ENCODE results near the gene C19orf47. TPM values are rescaled to one million over a fixed set of nuclear protein-coding genes. Genes with fewer than 3 reads are reported as not detected.

The C19orf47 gene
- total RNA-seq, 2 donors from 2014 or later, result 20.8 to 27.3 TPM

- TF ChIP-seq CTCF (IDR thresholded peaks at IDR 0.05), result no peak
- no peak for TF ChIP-seq POLR2A (IDR thresholded peaks at IDR 0.05)
- H3K4me3 ChIP-seq, result no peak overlapping the region
- no peak for DNase-seq (ENCODE audit: low spot score)
- peak overlapping the region; percentile 28 to 43 for H3K27ac ChIP-seq
- H3K4me1 ChIP-seq (replicated peaks), result peaks cover 25% of the 10 kb centered on the region
- intact Hi-C loops (cut with DNase I), result no loop called here
- 67% methylated on average over 13 of the region's 17 CpGs for WGBS
- H3K36me3 ChIP-seq, result no peaks in the 10 kb centered on the region
- no peaks in the 10 kb centered on the region for H3K9me3 ChIP-seq
- H3K27me3 ChIP-seq (replicated peaks; ENCODE audit: insufficient read depth), result no peaks in the 10 kb centered on the region
Measured at GRCh38 chr19:40279761-40280607, 68.2 kb downstream of the C19orf47 start.

DNA sequence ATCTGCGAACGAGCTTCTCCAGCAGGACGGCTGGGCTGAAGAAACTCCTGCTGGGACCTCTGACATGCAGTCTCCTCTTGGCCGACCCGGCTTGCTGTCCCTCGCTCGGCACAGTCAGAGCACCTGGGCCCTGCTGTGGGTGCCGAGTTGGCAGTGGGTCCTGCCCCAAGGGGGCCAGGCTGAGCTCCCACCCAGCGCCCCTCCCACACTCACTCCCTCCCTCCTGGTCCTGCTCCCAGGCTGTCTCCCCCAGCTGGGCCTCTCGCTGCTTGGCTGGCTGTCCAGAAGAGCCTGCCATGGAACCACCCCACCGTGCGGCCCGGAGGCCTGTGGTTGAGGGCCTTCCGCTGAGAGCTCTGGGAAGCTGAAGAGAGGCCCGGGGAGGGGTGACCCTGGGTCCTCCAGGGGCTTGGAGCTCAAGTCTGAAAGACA lies 69.1 kb downstream of the C19orf47 start:
- H3K27ac ChIP-seq, result peak overlapping the region; percentile 28 to 36
- peaks cover 32% of the 10 kb centered on the region for H3K4me1 ChIP-seq (replicated peaks)
- H3K36me3 ChIP-seq, result no peaks in the 10 kb centered on the region
- DNase-seq (ENCODE audit: low spot score), result no peak
- no peaks in the 10 kb centered on the region for H3K27me3 ChIP-seq (replicated peaks; ENCODE audit: insufficient read depth)
- whole genome bisulfite sequencing, result 10% methylated on average over 14 of the region's 15 CpGs
- TF ChIP-seq POLR2A (IDR thresholded peaks at IDR 0.05) (no peak), CTCF (IDR thresholded peaks at IDR 0.05) (no peak), POLR2AphosphoS5 (IDR thresholded peaks at IDR 0.05) (no peak)
- no peaks in the 10 kb centered on the region for H3K9me3 ChIP-seq
- intact Hi-C loops (cut with DNase I), result no loop called here
- H3K4me3 ChIP-seq, result peak overlapping the region in 1 of 2 donors; percentile 6

- DNase-seq (ENCODE audit: low spot score), result no peak
- H3K27me3 ChIP-seq (replicated peaks; ENCODE audit: insufficient read depth), result no peaks in the 10 kb centered on the region
- intact Hi-C loops (cut with DNase I), result no loop called here
- no peaks in the 10 kb centered on the region for H3K9me3 ChIP-seq
- no peaks in the 10 kb centered on the region for H3K36me3 ChIP-seq
- H3K4me3 ChIP-seq, result peak overlapping the region in 1 of 2 donors; percentile 6
- peaks cover 29% of the 10 kb centered on the region for H3K4me1 ChIP-seq (replicated peaks)
- 63% methylated on average over 16 of the region's 16 CpGs for WGBS
- H3K27ac ChIP-seq, result peak overlapping the region; percentile 28 to 36
- TF ChIP-seq POLR2AphosphoS5 (IDR thresholded peaks at IDR 0.05), result no peak
- TF ChIP-seq POLR2A (IDR thresholded peaks at IDR 0.05), result no peak
- no peak for TF ChIP-seq CTCF (IDR thresholded peaks at IDR 0.05)
Measured at GRCh38 chr19:40278361-40279035, 69.7 kb downstream of the C19orf47 start.

DNA sequence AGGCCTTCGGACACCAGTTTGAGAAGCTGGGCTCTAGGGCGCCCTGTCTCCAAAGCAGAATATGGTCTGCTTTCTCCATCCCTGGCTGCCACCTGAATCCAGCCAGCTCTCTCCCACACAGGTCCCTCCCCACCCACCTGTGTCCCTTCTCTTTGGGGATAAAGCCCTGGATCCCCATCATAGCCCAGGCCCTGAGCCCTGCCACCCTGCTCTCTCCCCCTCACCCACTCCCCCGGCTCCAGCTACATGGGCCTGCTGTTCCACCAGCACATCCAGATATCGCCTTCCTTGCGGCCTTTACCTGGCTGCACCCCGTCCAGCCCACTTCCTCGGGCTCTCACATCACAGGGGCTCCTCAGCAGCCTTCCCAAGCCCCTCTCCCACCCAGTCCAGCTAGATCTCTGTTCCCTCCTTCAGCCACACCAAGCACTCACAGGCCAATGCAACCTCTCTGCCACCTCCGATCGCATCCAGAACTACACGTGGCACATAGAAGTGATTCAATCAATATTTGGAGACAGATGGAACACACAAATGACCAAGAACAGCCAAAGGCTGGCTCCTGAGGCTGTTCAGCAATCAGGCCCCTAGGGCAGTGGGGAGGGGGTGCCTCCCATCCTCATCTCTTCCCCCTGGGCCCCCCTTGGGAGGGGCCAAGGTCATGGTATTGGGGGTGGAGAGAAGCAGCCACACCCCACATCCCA lies 70.7 kb downstream of the C19orf47 start:
- H3K9me3 ChIP-seq, result no peaks in the 10 kb centered on the region
- no peak overlapping the region for H3K4me3 ChIP-seq
- no peak overlapping the region for H3K27ac ChIP-seq
- no peak for TF ChIP-seq CTCF (IDR thresholded peaks at IDR 0.05)
- H3K27me3 ChIP-seq (replicated peaks; ENCODE audit: insufficient read depth), result no peaks in the 10 kb centered on the region
- DNase-seq (ENCODE audit: low spot score), result no peak
- intact Hi-C loops (cut with DNase I), result no loop called here
- peaks cover 28% of the 10 kb centered on the region for H3K4me1 ChIP-seq (replicated peaks)
- WGBS, result 82% methylated on average over 10 of the region's 10 CpGs
- no peaks in the 10 kb centered on the region for H3K36me3 ChIP-seq
